HG02610 (cell line): ENCODE results near the gene GBGT1.

Experiments used
- ATAC-seq: cut with Tn5 transposase; IDR thresholded peaks from one replicate; pipeline ENCODE4 v1.9.1; 2021; ENCODE audit warnings: mild to moderate bottlenecking, moderate library complexity; ENCODE audit not compliant: unreplicated experiment

GBGT1 gene

GRCh38 chr9:133144904-133145851 lies 18.5 kb downstream of the GBGT1 start:
- ATAC-seq, result no peak

GRCh38 chr9:133144142-133144903 lies 19.4 kb downstream of the GBGT1 start:
- ATAC-seq, result peak; percentile 31

- ATAC-seq, result no peak
Measured at GRCh38 chr9:133143639-133144141, 20.0 kb downstream of the GBGT1 start.

- no peak for ATAC-seq
Measured at GRCh38 chr9:133142684-133143622, 20.8 kb downstream of the GBGT1 start.

GRCh38 chr9:133141833-133142595 lies 21.7 kb downstream of the GBGT1 start:
- ATAC-seq, result no peak

GRCh38 chr9:133140606-133141005 lies 23.1 kb downstream of the GBGT1 start:
- no peak for ATAC-seq

- no peak for ATAC-seq
Measured at GRCh38 chr9:133140174-133140505, 23.6 kb downstream of the GBGT1 start.

GRCh38 chr9:133139246-133140173 lies 24.2 kb downstream of the GBGT1 start:
- no peak for ATAC-seq

- no peak for ATAC-seq
Measured at GRCh38 chr9:133137451-133138231, 26.1 kb downstream of the GBGT1 start.

- no peak for ATAC-seq
Measured at GRCh38 chr9:133135146-133135745, 28.5 kb downstream of the GBGT1 start.

- ATAC-seq, result no peak
Measured at GRCh38 chr9:133134388-133135145, 29.1 kb downstream of the GBGT1 start.

GRCh38 chr9:133133681-133134387 lies 29.9 kb downstream of the GBGT1 start:
- ATAC-seq, result peak; percentile 92

GRCh38 chr9:133132174-133132573 lies 31.5 kb downstream of the GBGT1 start:
- no peak for ATAC-seq

GRCh38 chr9:133131506-133131905 lies 32.2 kb downstream of the GBGT1 start:
- ATAC-seq, result no peak

- no peak for ATAC-seq
Measured at GRCh38 chr9:133130685-133131244, 32.9 kb downstream of the GBGT1 start.
